H1 (cell line): ENCODE results near the gene CRYBB2. TPM values are rescaled to one million over a fixed set of nuclear protein-coding genes. Genes with fewer than 3 reads are reported as not detected.

Experiments
- RXRA ChIP-seq: IDR thresholded peaks from 2 replicates; pipeline ENCODE4 v1.6.1; 2011; ENCODE audit warnings: low read depth, mild to moderate bottlenecking, low read length, moderate library complexity; ENCODE audit not compliant: insufficient read depth
- SP1 ChIP-seq: IDR thresholded peaks from 2 replicates; pipeline ENCODE4 v1.6.1; 2011; ENCODE audit warnings: low read depth, low read length
- SP2 ChIP-seq: IDR thresholded peaks from 2 replicates; pipeline ENCODE4 v1.6.1; 2012; ENCODE audit warnings: mild to moderate bottlenecking, low read length, inconsistent platforms
- polyA plus RNA-seq, 7 experiments: library from polyadenylated mRNA; depleted of rRNA in 3 of 7; stranded (reverse) in 5 of 7; unstranded in 2 of 7; fragments of >200 nt in 5 of 7; fragments of 200-250 nt in 2 of 7; gene quantifications; 1 replicate in 5 of 7; 2 replicates in 1 of 7; 4 replicates in 1 of 7; pipeline versions ENCODE4 v1.2.1 to v1.2.3, GENCODE V29; 2011 to 2013; ENCODE audit warnings: missing spikeins in 2 of 7, mixed read lengths in 2 of 7
- total RNA-seq: library from RNA; stranded (reverse); fragmentation: NEBNext Ultra II Directional; extraction: Animal tissue kit (Norgen Biotek cat#: 25700); gene quantifications from 2 replicates; pipeline ENCODE4 v1.2.1, GENCODE V29; 2021

The CRYBB2 gene
- total and polyA plus RNA-seq, 2 of the 8 experiments (the other 6 are each of a cell fraction or from before 2014, with no cell fraction given): 0.12 TPM; not detected in 1

DNA sequence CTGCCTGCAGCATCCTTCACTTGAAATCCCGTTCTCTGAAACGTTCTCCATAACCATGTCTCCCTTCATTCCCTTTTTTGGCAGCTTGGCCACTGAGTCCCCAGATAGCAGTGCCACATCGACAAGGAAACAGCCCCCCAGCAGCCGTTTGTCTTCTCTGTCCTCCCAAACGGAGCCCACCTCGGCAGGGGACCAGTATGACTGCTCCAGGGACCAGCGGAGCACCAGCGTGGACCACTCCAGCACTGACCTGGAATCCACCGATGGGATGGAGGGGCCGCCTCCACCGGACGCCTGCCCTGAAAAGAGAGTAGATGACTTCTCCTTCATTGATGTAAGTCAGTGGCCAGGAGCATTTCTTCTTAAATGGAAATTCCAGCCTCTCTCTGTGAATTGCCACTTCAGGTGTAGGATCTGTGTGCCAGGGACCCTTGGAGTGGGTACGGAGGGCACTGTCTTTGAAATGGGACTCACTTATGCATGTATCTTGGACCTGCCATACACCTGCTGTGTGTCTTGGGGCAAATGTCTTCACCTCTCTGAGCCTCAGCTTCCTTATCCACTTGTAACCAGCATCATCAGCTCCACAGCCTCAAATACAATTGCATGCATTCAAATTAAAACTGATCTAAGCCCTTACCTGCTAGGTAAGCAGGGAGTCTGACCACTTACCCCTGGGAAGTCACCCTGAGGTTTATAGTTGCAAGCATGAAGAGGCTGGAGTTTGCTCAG, 45.1 kb upstream of the CRYBB2 start (continued):
- no peak for TF ChIP-seq SP2
- no peak for TF ChIP-seq SP1
- no peak for TF ChIP-seq RXRA
